Measurements from ENCODE around the gene RASAL3. TPM values are rescaled to one million over a fixed set of nuclear protein-coding genes. Genes with fewer than 3 reads are reported as not detected.

Gene RASAL3
- total RNA-seq, 1 donor from 2014 or later, result 89.3 TPM

DNA sequence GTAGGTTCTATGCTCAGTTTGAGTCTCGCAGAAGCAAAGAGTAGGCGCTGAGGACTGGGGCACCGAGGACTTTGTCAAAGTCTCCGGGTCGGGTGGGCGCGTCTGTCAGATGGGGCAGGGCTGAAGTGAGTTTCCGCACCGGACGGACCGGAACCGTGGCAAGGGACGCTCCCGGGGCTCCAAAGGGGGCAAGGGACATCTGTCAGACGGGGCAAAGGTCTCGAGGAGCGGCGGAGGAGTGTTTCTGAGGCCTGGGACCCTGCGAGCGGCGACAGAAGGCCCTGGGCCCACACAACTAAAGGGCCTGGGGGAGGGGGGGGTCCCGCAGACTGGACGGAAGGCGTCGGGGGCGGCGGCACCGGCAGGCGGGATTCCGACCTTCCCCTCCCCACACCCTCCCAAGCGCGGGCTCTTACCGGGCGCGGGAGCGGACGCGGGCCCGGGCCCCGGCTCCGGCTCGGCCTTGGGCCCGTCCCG lies 32.3 kb downstream of the RASAL3 start:
- H3K36me3 Mint-ChIP-seq (ENCODE audit: low read depth), result peaks cover 21% of the 10 kb centered on the region
- no peaks in the 10 kb centered on the region for H3K9me3 Mint-ChIP-seq
- intact Hi-C loops (cut with micrococcal nuclease), result loop anchor here (1.0 to 5.0 kb wide), 4 partner anchors 13 to 124 kb away; partner anchors contain the start of genes AKAP8 and BRD4
- CTCF ChIA-PET, result interaction anchor here (1.3 to 2.7 kb wide), 3 partner anchors 11 to 13 kb away, joined by 6 to 14 read pairs (median 8); partner anchors contain the start of gene AKAP8L
- H3K27ac Mint-ChIP-seq, result peak overlapping the region; percentile 83
- POLR2A ChIA-PET, result interaction anchor here (0.9 to 5.7 kb wide), 7 partner anchors 13 to 742 kb away, joined by 3 to 53 read pairs (median 9); partner anchors contain the start of genes AKAP8, AKAP8L, RASAL3 and ZNF333
- H3K4me1 Mint-ChIP-seq, result peaks cover 31% of the 10 kb centered on the region
- ATAC-seq (ENCODE audit: low read depth), result no peak
- TF ChIP-seq, protein P1, sequence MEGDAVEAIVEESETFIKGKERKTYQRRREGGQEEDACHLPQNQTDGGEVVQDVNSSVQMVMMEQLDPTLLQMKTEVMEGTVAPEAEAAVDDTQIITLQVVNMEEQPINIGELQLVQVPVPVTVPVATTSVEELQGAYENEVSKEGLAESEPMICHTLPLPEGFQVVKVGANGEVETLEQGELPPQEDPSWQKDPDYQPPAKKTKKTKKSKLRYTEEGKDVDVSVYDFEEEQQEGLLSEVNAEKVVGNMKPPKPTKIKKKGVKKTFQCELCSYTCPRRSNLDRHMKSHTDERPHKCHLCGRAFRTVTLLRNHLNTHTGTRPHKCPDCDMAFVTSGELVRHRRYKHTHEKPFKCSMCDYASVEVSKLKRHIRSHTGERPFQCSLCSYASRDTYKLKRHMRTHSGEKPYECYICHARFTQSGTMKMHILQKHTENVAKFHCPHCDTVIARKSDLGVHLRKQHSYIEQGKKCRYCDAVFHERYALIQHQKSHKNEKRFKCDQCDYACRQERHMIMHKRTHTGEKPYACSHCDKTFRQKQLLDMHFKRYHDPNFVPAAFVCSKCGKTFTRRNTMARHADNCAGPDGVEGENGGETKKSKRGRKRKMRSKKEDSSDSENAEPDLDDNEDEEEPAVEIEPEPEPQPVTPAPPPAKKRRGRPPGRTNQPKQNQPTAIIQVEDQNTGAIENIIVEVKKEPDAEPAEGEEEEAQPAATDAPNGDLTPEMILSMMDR (IDR thresholded peaks at IDR 0.05), result no peak
- DNase-seq, result no peak
- H3K4me3 Mint-ChIP-seq, result peak overlapping the region; percentile 95
- H3K27me3 Mint-ChIP-seq, result no peaks in the 10 kb centered on the region

DNA sequence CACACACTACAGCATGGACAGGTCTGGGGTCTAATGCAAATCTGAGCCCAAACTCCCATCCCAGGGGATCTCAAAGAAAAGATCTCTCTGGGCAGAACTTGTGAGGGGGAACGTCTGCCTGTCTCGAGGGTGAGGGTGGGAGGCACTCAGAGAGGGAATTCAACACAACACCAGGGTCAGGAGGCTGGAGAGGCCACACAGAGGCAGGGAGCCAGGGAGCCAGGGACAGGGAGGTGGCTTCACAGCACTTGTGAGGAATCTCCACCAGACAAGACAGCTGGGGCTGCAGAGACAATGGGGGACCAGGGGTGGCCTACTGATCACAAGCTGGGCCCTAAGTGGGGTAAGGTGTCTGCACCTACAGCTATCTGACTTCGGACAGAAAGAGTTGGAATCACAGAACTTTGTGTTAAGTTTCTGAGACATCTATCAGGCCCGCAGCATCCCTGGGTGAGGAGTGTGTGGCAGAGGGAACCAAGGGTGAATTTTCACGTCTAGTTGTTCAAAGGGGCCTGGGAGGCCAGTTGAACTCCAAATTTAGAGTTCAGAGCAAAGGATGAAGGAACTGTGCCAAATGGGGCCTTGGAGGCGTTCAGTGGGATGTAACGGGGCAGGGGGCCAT lies 32.8 kb downstream of the RASAL3 start:
- intact Hi-C loops (cut with micrococcal nuclease), result loop anchor here (1.0 to 5.0 kb wide), 4 partner anchors 12 to 125 kb away; partner anchors contain the start of genes AKAP8 and BRD4
- TF ChIP-seq, protein P1 (IDR thresholded peaks at IDR 0.05), result no peak
- ATAC-seq (ENCODE audit: low read depth) (no peak), DNase-seq (no peak)
- Mint-ChIP-seq H3K4me3 (peak overlapping the region; percentile 95), H3K27me3 (no peaks in the 10 kb centered on the region), H3K27ac (peak overlapping the region; percentile 83), H3K4me1 (peaks cover 31% of the 10 kb centered on the region), H3K36me3 (ENCODE audit: low read depth) (peaks cover 26% of the 10 kb centered on the region), H3K9me3 (no peaks in the 10 kb centered on the region)
- CTCF ChIA-PET, result interaction anchor here (2.7 kb wide), 1 partner anchor 13 kb away, joined by 8 read pairs; the partner anchor contains the start of gene AKAP8L
- POLR2A ChIA-PET, result interaction anchor here (5.7 kb wide), 1 partner anchor 13 kb away, joined by 53 read pairs; the partner anchor contains the start of gene AKAP8L

DNA sequence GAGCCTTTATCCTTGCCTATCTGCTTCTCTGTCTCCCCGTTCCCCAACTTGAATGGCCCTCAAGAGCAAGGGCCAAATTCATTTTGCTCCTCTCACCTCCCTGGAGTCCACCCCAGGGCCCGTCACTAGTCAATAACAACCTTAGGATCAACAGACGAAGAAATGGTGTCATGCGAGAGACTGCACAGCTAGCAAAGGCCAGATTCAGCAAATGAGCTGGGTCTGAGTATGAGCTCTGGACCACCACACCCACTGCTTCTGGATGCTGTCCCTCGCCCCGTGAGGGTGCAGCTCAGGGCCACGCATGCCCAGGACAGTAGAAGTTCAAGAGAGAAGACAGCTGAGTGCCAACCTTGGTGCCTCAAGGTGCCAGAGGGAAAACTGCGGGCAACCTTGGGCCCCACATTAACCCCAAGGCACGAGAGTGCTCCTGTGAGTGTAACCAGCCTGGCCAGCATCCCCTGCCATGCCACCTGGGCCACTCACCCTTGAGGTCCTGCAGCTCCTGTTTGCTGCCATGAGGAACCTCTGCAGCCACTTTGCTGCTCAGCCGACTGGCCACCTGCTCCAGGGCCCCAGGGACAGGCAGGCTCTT lies 33.7 kb downstream of the RASAL3 start:
- POLR2A ChIA-PET, result interaction anchor here (1.0 to 5.7 kb wide), 2 partner anchors 9 to 12 kb away, joined by 3 to 53 read pairs; partner anchors contain the start of gene AKAP8L
- Mint-ChIP-seq H3K4me1 (peaks cover 31% of the 10 kb centered on the region), H3K27me3 (no peaks in the 10 kb centered on the region), H3K36me3 (ENCODE audit: low read depth) (peaks cover 33% of the 10 kb centered on the region), H3K27ac (no peak overlapping the region), H3K4me3 (peak overlapping the region; percentile 95), H3K9me3 (no peaks in the 10 kb centered on the region)
- intact Hi-C loops (cut with micrococcal nuclease), result loop anchor here (5.0 kb wide), 1 partner anchor 98 kb away; the partner anchor contains the start of gene BRD4
- CTCF ChIA-PET, result interaction anchor here (2.7 kb wide), 1 partner anchor 12 kb away, joined by 8 read pairs; the partner anchor contains the start of gene AKAP8L
- TF ChIP-seq, protein P1 (IDR thresholded peaks at IDR 0.05), result no peak
- no peak for DNase-seq
- ATAC-seq (ENCODE audit: low read depth), result no peak

DNA sequence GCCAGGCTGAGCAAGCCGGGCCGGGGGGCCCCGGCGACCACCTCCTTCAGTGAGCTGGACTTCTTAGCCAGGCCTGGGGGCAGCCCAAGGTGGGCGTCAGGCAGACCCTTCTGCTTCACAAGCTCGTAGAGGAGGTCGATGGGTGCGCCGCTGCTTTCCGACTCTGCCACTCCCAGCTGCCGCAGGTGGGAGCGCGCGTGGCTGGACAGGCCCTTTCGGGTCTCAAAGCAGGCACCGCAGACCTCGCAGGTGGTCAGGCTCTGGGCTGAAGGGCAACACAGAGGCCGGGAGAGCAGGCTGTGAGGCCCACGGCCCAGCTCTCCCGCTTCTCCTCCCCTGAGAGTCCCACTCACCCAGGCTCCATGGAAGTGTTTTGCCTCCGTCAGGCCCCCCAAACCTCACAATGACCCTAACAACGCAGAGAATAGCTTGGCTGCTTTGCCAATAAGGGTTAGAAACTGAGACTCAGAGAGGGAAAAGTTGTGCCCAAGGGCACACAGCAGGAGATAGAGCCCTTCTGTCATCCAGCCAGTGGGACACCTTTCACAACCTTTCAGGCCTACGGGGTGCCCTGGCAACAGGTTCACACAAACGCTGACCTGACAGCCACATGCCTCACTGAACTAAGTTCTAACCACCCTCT lies 34.4 kb downstream of the RASAL3 start:
- H3K27me3 Mint-ChIP-seq, result no peaks in the 10 kb centered on the region
- TF ChIP-seq, protein P1 (IDR thresholded peaks at IDR 0.05), result no peak
- ChIA-PET POLR2A (interaction anchor here (1.0 to 5.7 kb wide), 2 partner anchors 9 to 11 kb away, joined by 3 to 53 read pairs; partner anchors contain the start of gene AKAP8L), CTCF (interaction anchor here (2.7 kb wide), 1 partner anchor 11 kb away, joined by 8 read pairs; the partner anchor contains the start of gene AKAP8L)
- peaks cover 35% of the 10 kb centered on the region for H3K36me3 Mint-ChIP-seq (ENCODE audit: low read depth)
- H3K4me1 Mint-ChIP-seq, result peaks cover 31% of the 10 kb centered on the region
- DNase-seq (no peak), ATAC-seq (ENCODE audit: low read depth) (no peak)
- intact Hi-C loops (cut with micrococcal nuclease), result loop anchor here (5.0 kb wide), 1 partner anchor 98 kb away; the partner anchor contains the start of gene BRD4
- no peak overlapping the region for H3K27ac Mint-ChIP-seq
- H3K4me3 Mint-ChIP-seq, result no peak overlapping the region
- no peaks in the 10 kb centered on the region for H3K9me3 Mint-ChIP-seq

Measured in activated B cell treated with CpG ODN at 0.5 μM for 24 hours (primary cell).